Endothelial cell of umbilical vein (primary cell): Measurements from ENCODE around the gene USP28. TPM values are rescaled to one million over a fixed set of nuclear protein-coding genes. Genes with fewer than 3 reads are reported as not detected.

Experiments used
- BruUV-seq: library from RNA; stranded (reverse); fragments of 400-500 nt; replicated peaks from 2 replicates; lab custom pipeline; 2021; lab: Mats Ljungman, UMichigan
- CTCF ChIA-PET: fragments of 300-600, 350-600 bp; sonication (Branson Sonifier 250); formaldehyde crosslinking; loops from one replicate; lab custom pipeline; 2021; ENCODE audit warnings: antibody characterized with exemption, inconsistent platforms; lab: Charles Lee
- POLR2A ChIA-PET: fragments of 300-600, 350-600 bp; sonication (Branson Sonifier 250); formaldehyde crosslinking; loops from one replicate; lab custom pipeline; 2021; ENCODE audit warnings: antibody characterized with exemption, inconsistent platforms; lab: Charles Lee
- DNase-seq: peaks from one replicate; pipeline ENCODE4 v3.0.0-alpha.2; 2011; ENCODE audit warnings: low read depth, low spot score
- FAIRE-seq: peaks from 2 replicates; lab custom pipeline; 2011; peaks lifted over from hg19 to GRCh38; lab: Jason Lieb, UNC
- H2AFZ ChIP-seq: 2 replicates; pipeline ENCODE4 v1.6.0; 2012; ENCODE audit warnings: low read depth, low read length, control low read depth, inconsistent platforms
- H3K27ac ChIP-seq: 2 replicates; pipeline ENCODE4 v1.5.1; 2011; ENCODE audit warnings: low read depth, mild to moderate bottlenecking, control low read depth, low read length, moderate library complexity; ENCODE audit not compliant: insufficient read depth
- H3K27me3 ChIP-seq, 2 experiments: 2 replicates each; pipeline versions ENCODE4 v1.6.0 to v1.6.1; 2011; ENCODE audit warnings: low read length in 2 of 2, mixed read lengths in 1 of 2; ENCODE audit not compliant: control insufficient read depth in 2 of 2, insufficient read depth in 2 of 2
- H3K36me3 ChIP-seq, 2 experiments: 2 replicates in 1 of 2; 3 replicates in 1 of 2; pipeline ENCODE4 v1.5.1; 2011; ENCODE audit warnings: low read length in 2 of 2, mild to moderate bottlenecking in 1 of 2, moderate library complexity in 1 of 2; ENCODE audit not compliant: control insufficient read depth in 2 of 2, insufficient read depth in 2 of 2; ENCODE audit errors: extremely low read depth in 1 of 2
- H3K4me1 ChIP-seq: 3 replicates; pipeline ENCODE4 v1.5.1; 2011; ENCODE audit warnings: mild to moderate bottlenecking, low read length; ENCODE audit not compliant: control insufficient read depth, insufficient read depth; ENCODE audit errors: extremely low read depth
- H3K4me2 ChIP-seq: 2 replicates; pipeline ENCODE4 v1.6.1; 2011; ENCODE audit warnings: low read length, control low read depth, mixed read lengths; ENCODE audit not compliant: insufficient read depth
- H3K4me3 ChIP-seq, 3 experiments: fragments of 200-600 bp in 1 of 3; sonication (generic), shearing (Covaris generic) in 1 of 3; replicated peaks in 1 of 3; 2 replicates each; pipeline ENCODE4 v1.5.1; 2011 to 2016; ENCODE audit warnings: control low read depth in 3 of 3, low read length in 3 of 3, mild to moderate bottlenecking in 2 of 3, inconsistent platforms in 1 of 3, low read depth in 1 of 3, moderate library complexity in 1 of 3; ENCODE audit not compliant: insufficient read depth in 1 of 3
- H3K79me2 ChIP-seq: 2 replicates; pipeline ENCODE4 v1.6.0; 2012; ENCODE audit warnings: low read length, inconsistent platforms; ENCODE audit not compliant: control insufficient read depth, insufficient read depth
- H3K9ac ChIP-seq: replicated peaks from 2 replicates; pipeline ENCODE3; 2011; ENCODE audit warnings: low read length, control low read depth; ENCODE audit not compliant: insufficient read depth; ENCODE audit errors: extremely low read depth
- H3K9me1 ChIP-seq: replicated peaks from 3 replicates; pipeline ENCODE4 v1.6.0; 2011; ENCODE audit warnings: mild to moderate bottlenecking, low read length; ENCODE audit not compliant: control insufficient read depth, insufficient read depth; ENCODE audit errors: extremely low read depth
- H3K9me3 ChIP-seq: replicated peaks from 2 replicates; pipeline ENCODE4 v1.5.1; 2012; ENCODE audit warnings: low read length, inconsistent platforms; ENCODE audit not compliant: control insufficient read depth, insufficient read depth
- H4K20me1 ChIP-seq: replicated peaks from 2 replicates; pipeline ENCODE3; 2011; ENCODE audit warnings: mild to moderate bottlenecking, low read length; ENCODE audit not compliant: control insufficient read depth, insufficient read depth; ENCODE audit errors: extremely low read depth
- POLR2A ChIP-seq: IDR thresholded peaks from 2 replicates; pipeline ENCODE4 v1.6.1; 2012; ENCODE audit warnings: low read depth, mild to moderate bottlenecking, control low read depth, low read length
- dilution Hi-C: fragments of 300-500 bp; cut with MboI; formaldehyde crosslinking; loops from one replicate; pipeline ENCODE4 v1.15.0; 2019; ENCODE audit warnings: low sequenced_read_pairs; ENCODE audit not compliant: extremely low pct_ligation_motif_present
- intact Hi-C: fragments of 100-400 bp; cut with micrococcal nuclease; formaldehyde crosslinking; loops from one replicate; pipeline ENCODE4 v1.10.0; 2022
- polyA plus RNA-seq, 4 experiments: library from polyadenylated mRNA; depleted of rRNA in 3 of 4; stranded (reverse) in 3 of 4; unstranded in 1 of 4; fragments of >200 nt; gene quantifications; 2 replicates each; pipeline versions ENCODE4 v1.2.1 to v1.2.3, GENCODE V29; 2011 to 2012; ENCODE audit warnings: missing spikeins in 1 of 4
- total RNA-seq: library from RNA; stranded (reverse); gene quantifications from 2 replicates; pipeline ENCODE4 v1.2.3, GENCODE V29; 2021
- TF ChIP-seq, protein P1 (sequence below): IDR thresholded peaks from 2 replicates; pipeline ENCODE4 v1.6.1; 2011; ENCODE audit not compliant: insufficient read depth, insufficient read length

The USP28 gene
- total and polyA plus RNA-seq, 2 donors (not counting 3 experiments of a cell fraction or from before 2014, with no cell fraction given): 19.2 to 29.6 TPM

DNA sequence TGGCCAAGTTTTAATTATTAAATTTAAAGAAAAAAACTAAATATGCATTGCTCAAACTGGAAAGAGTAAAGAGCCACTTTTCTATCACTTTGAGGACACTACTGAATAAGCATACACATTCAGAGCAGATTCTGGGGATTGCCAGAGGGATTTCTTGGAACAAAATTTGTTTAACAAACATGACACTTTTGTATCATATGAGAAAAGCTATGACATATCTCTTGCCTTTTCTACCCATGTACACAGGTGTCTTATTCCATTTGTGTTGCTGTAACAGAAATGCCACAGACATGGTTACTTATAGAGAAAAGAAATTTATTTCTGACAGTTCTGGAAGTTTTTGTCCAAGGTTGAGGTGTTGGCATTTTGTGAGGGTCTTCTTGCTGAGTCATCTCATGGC, 13.5 kb upstream of the USP28 start:
- ChIA-PET POLR2A (no interaction called here), CTCF (no interaction called here)
- H3K4me2 ChIP-seq: no peak overlapping the region
- H3K9me1 ChIP-seq: no peaks in the 10 kb centered on the region
- H3K4me1 ChIP-seq: no peaks in the 10 kb centered on the region
- H3K27me3 ChIP-seq: no peaks in the 10 kb centered on the region
- TF ChIP-seq POLR2A: no peak
- no peaks in the 10 kb centered on the region for H3K79me2 ChIP-seq
- no peak overlapping the region for H3K4me3 ChIP-seq
- dilution Hi-C loops: no loop called here
- H3K36me3 ChIP-seq: no peaks in the 10 kb centered on the region
- no peak for FAIRE-seq
- H4K20me1 ChIP-seq: no peaks in the 10 kb centered on the region
- H3K9me3 ChIP-seq: no peaks in the 10 kb centered on the region
- intact Hi-C loops: no loop called here
- H2AFZ ChIP-seq: no peak overlapping the region
- H3K27ac ChIP-seq: no peak overlapping the region
- H3K9ac ChIP-seq: no peak overlapping the region
- DNase-seq: no peak
- no TSS peak for BruUV-seq

DNA sequence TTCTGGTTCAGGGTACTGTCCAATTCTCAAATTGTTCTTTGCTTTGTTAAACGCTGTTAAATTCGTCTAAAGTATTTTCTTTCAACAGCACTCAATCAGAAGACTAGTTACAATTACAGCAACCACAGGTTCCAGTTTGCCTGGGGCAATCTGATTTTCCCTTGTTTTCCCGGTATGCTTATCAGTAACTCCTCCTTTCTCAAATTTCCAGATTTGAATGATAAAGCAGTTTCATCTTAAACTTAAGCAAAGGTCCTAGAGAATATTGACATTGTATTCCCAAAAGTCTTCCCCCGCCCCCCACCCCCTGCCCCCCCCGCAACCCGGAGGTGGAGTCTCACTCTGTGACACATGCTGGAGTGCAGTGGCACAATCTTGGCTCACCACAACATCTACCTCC, 10.5 kb upstream of the USP28 start:
- no peaks in the 10 kb centered on the region for H4K20me1 ChIP-seq
- no peaks in the 10 kb centered on the region for H3K36me3 ChIP-seq
- H3K4me2 ChIP-seq: no peak overlapping the region
- TF ChIP-seq, protein P1, sequence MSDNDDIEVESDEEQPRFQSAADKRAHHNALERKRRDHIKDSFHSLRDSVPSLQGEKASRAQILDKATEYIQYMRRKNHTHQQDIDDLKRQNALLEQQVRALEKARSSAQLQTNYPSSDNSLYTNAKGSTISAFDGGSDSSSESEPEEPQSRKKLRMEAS: no peak
- dilution Hi-C loops (no loop called here), intact Hi-C loops (no loop called here)
- POLR2A ChIA-PET: no interaction called here
- H2AFZ ChIP-seq: no peak overlapping the region
- H3K4me1 ChIP-seq: no peaks in the 10 kb centered on the region
- H3K79me2 ChIP-seq: no peaks in the 10 kb centered on the region
- CTCF ChIA-PET: no interaction called here
- H3K27ac ChIP-seq: no peak overlapping the region
- no peak for FAIRE-seq
- no peak overlapping the region for H3K9ac ChIP-seq
- no peak overlapping the region for H3K4me3 ChIP-seq
- no TSS peak for BruUV-seq
- no peak for DNase-seq
- H3K27me3 ChIP-seq: no peaks in the 10 kb centered on the region
- no peaks in the 10 kb centered on the region for H3K9me3 ChIP-seq
- no peaks in the 10 kb centered on the region for H3K9me1 ChIP-seq
